Panc1 (cell line): ENCODE measurements around the gene ZBTB34. TPM values are rescaled to one million over a fixed set of nuclear protein-coding genes. Genes with fewer than 3 reads are reported as not detected.

Source experiments
- ATAC-seq: fragments of 200-7000 bp; cut with Tn5 transposase; 2 replicates; pipeline ENCODE4 v1.9.1; 2020; ENCODE audit warnings: mild to moderate bottlenecking, moderate library complexity
- BruUV-seq: library from RNA; stranded (reverse); fragments of 400-500 nt; replicated peaks from 2 replicates; lab custom pipeline; 2021; lab: Mats Ljungman, UMichigan
- CTCF ChIA-PET: fragments of 300-600 bp; sonication (Branson Sonifier 250); formaldehyde crosslinking; loops from one replicate; lab custom pipeline; 2022; ENCODE audit warnings: antibody characterized with exemption; lab: Charles Lee
- POLR2A ChIA-PET: fragments of 300-600 bp; sonication (Branson Sonifier 250); formaldehyde crosslinking; loops from one replicate; lab custom pipeline; 2022; ENCODE audit warnings: antibody characterized with exemption; lab: Charles Lee
- DNase-seq: peaks from one replicate; pipeline ENCODE4 v3.0.0-alpha.2; 2010; ENCODE audit warnings: low read depth, low spot score
- H3K27ac ChIP-seq: 2 replicates; pipeline ENCODE4 v1.5.1; 2011; ENCODE audit warnings: mild to moderate bottlenecking, low read length, inconsistent platforms
- H3K27me3 ChIP-seq: fragments of 200-500 bp; sonication (Bioruptor generic); 2 replicates; pipeline ENCODE4 v1.6.0; 2014; ENCODE audit warnings: low read length, inconsistent platforms; ENCODE audit not compliant: control insufficient read depth, insufficient read depth
- H3K36me3 ChIP-seq: fragments of 200-500 bp; sonication (Bioruptor generic); 2 replicates; pipeline ENCODE4 v1.5.1; 2014; ENCODE audit warnings: inconsistent platforms, mild to moderate bottlenecking, low read length, moderate library complexity; ENCODE audit not compliant: control insufficient read depth, insufficient read depth
- H3K4me1 ChIP-seq: 2 replicates; pipeline ENCODE4 v1.5.1; 2011; ENCODE audit warnings: inconsistent platforms, mild to moderate bottlenecking, low read length, moderate library complexity; ENCODE audit not compliant: control insufficient read depth, insufficient read depth
- H3K4me3 ChIP-seq, 2 experiments: 2 replicates each; pipeline ENCODE4 v1.5.1; 2011 to 2012; ENCODE audit warnings: low read depth in 2 of 2, low read length in 2 of 2, mild to moderate bottlenecking in 2 of 2, inconsistent platforms in 1 of 2, moderate library complexity in 1 of 2
- H3K9me3 ChIP-seq: fragments of 200-500 bp; sonication (Bioruptor generic); 2 replicates; pipeline ENCODE4 v1.5.1; 2014; ENCODE audit warnings: low read depth, mild to moderate bottlenecking, inconsistent platforms, low read length, moderate library complexity; ENCODE audit not compliant: control insufficient read depth, insufficient read depth
- POLR2AphosphoS5 ChIP-seq: IDR thresholded peaks from 2 replicates; pipeline ENCODE4 v1.6.1; 2012; ENCODE audit warnings: mild to moderate bottlenecking, low read depth, low read length, moderate library complexity
- SIN3A ChIP-seq: IDR thresholded peaks from 2 replicates; pipeline ENCODE4 v1.6.1; 2012; ENCODE audit warnings: low read depth, mild to moderate bottlenecking, low read length, moderate library complexity, borderline replicate concordance; ENCODE audit not compliant: insufficient read depth
- TCF7L2 ChIP-seq: IDR thresholded peaks from 2 replicates; pipeline ENCODE4 v1.6.1; 2011; ENCODE audit warnings: mild to moderate bottlenecking, low read depth, low read length, inconsistent platforms
- in situ Hi-C: cut with HindIII; loops from 2 replicates; pipeline ENCODE4 v1.10.0; 2016; ENCODE audit warnings: low sequenced_read_pairs, low pct_unique_long_range_greater_than_20kb
- intact Hi-C: fragments of 100-400 bp; cut with micrococcal nuclease; formaldehyde crosslinking; loops from one replicate; pipeline ENCODE4 v1.10.0; 2022; ENCODE audit not compliant: unreplicated experiment
- total RNA-seq: library from RNA; stranded (reverse); gene quantifications from one replicate; pipeline ENCODE4 v1.2.1, GENCODE V29; 2021; ENCODE audit not compliant: unreplicated experiment
- TF ChIP-seq, protein P1 (sequence below), 2 experiments: IDR thresholded peaks; 2 replicates each; pipeline ENCODE4 v1.6.1; 2011 to 2012; ENCODE audit warnings: low read depth in 2 of 2, control low read depth in 1 of 2, low read length in 1 of 2, mild to moderate bottlenecking in 1 of 2, moderate library complexity in 1 of 2; ENCODE audit not compliant: insufficient read depth in 1 of 2
- TF ChIP-seq, protein P2 (sequence below): fragments of 450-650 bp; IDR thresholded peaks from 2 replicates; pipeline ENCODE4 v1.5.1; 2017; ENCODE audit warnings: mild to moderate bottlenecking

ZBTB34 gene
- total RNA-seq, 1 experiment from 2014 or later = 5.5 TPM

DNA sequence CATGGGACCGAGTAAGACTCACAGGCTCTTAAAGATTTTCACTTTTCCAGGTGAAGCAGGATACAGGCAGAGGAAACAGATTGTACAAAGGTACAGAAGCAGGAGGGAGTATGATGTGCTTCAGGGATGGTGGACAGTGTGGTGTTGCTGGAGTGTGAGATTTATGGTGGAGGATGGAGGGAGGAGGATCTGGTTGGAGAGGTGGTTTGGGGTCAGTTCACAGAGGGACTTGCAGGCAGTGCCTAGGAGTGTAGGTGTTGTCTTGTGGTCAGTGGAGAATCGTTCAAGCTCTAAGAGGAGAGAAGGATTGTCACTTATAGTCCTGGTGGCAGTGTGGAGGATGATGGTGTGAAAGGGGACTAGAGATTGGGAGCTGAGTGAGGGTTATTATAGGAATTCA, 65.9 kb downstream of the ZBTB34 start:
- Histone ChIP-seq H3K4me1 (no peaks in the 10 kb centered on the region), H3K27ac (no peak overlapping the region), H3K36me3 (no peaks in the 10 kb centered on the region), H3K4me3 (no peak overlapping the region), H3K27me3 (no peaks in the 10 kb centered on the region), H3K9me3 (no peaks in the 10 kb centered on the region)
- ATAC-seq (no peak), DNase-seq (no peak)
- no TSS peak for BruUV-seq
- TF ChIP-seq, protein P1, sequence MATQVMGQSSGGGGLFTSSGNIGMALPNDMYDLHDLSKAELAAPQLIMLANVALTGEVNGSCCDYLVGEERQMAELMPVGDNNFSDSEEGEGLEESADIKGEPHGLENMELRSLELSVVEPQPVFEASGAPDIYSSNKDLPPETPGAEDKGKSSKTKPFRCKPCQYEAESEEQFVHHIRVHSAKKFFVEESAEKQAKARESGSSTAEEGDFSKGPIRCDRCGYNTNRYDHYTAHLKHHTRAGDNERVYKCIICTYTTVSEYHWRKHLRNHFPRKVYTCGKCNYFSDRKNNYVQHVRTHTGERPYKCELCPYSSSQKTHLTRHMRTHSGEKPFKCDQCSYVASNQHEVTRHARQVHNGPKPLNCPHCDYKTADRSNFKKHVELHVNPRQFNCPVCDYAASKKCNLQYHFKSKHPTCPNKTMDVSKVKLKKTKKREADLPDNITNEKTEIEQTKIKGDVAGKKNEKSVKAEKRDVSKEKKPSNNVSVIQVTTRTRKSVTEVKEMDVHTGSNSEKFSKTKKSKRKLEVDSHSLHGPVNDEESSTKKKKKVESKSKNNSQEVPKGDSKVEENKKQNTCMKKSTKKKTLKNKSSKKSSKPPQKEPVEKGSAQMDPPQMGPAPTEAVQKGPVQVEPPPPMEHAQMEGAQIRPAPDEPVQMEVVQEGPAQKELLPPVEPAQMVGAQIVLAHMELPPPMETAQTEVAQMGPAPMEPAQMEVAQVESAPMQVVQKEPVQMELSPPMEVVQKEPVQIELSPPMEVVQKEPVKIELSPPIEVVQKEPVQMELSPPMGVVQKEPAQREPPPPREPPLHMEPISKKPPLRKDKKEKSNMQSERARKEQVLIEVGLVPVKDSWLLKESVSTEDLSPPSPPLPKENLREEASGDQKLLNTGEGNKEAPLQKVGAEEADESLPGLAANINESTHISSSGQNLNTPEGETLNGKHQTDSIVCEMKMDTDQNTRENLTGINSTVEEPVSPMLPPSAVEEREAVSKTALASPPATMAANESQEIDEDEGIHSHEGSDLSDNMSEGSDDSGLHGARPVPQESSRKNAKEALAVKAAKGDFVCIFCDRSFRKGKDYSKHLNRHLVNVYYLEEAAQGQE (IDR thresholded peaks at IDR 0.05; ENCODE audit: insufficient read depth in 1 of 2, low read depth in 2 of 2, low read length in 1 of 2) = no peak
- TF ChIP-seq, protein P2, sequence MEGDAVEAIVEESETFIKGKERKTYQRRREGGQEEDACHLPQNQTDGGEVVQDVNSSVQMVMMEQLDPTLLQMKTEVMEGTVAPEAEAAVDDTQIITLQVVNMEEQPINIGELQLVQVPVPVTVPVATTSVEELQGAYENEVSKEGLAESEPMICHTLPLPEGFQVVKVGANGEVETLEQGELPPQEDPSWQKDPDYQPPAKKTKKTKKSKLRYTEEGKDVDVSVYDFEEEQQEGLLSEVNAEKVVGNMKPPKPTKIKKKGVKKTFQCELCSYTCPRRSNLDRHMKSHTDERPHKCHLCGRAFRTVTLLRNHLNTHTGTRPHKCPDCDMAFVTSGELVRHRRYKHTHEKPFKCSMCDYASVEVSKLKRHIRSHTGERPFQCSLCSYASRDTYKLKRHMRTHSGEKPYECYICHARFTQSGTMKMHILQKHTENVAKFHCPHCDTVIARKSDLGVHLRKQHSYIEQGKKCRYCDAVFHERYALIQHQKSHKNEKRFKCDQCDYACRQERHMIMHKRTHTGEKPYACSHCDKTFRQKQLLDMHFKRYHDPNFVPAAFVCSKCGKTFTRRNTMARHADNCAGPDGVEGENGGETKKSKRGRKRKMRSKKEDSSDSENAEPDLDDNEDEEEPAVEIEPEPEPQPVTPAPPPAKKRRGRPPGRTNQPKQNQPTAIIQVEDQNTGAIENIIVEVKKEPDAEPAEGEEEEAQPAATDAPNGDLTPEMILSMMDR = no peak
- TF ChIP-seq POLR2AphosphoS5 (no peak), SIN3A (no peak), TCF7L2 (no peak)
- intact Hi-C loops (no loop called here), in situ Hi-C loops (no loop called here)
- ChIA-PET CTCF (no interaction called here), POLR2A (no interaction called here)

DNA sequence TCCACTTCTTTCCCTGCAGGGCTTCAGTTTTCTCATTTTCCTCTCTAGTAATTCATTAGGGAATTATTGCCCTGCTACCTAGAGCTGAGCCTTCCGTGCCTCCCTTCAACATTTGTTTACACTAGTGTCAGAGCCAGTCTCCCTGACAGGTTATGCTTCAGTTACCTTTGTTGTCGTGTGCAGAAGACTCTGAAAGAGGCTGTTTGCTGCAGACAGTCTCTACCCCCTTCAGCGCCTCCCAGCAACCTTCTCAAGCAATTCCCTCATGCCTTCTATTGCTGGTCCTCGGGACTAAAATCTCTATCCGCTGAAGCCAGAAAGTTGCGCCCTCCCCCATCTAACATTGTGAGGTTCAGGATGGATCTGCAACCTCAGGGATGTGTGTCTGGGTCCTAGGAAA, 67.0 kb downstream of the ZBTB34 start:
- Histone ChIP-seq H3K27me3 (no peaks in the 10 kb centered on the region), H3K4me3 (no peak overlapping the region), H3K36me3 (no peaks in the 10 kb centered on the region), H3K4me1 (no peaks in the 10 kb centered on the region), H3K27ac (no peak overlapping the region), H3K9me3 (no peaks in the 10 kb centered on the region)
- BruUV-seq = no TSS peak
- ATAC-seq (no peak), DNase-seq (no peak)
- intact Hi-C loops = no loop called here
- TF ChIP-seq, protein P2 = no peak
- no peak for TF ChIP-seq SIN3A
- in situ Hi-C loops = no loop called here
- ChIA-PET CTCF (no interaction called here), POLR2A (interaction anchor here (0.7 kb wide), 1 partner anchor 119 kb away, joined by 3 read pairs; no protein-coding TSS in a partner anchor)
